HG02610 (cell line): ENCODE results near the gene NT5C.

Experiments
- ATAC-seq: cut with Tn5 transposase; IDR thresholded peaks from one replicate; pipeline ENCODE4 v1.9.1; 2021; ENCODE audit warnings: mild to moderate bottlenecking, moderate library complexity; ENCODE audit not compliant: unreplicated experiment

The NT5C gene

GRCh38 chr17:75124041-75124818, 7.3 kb downstream of the NT5C start:
- no peak for ATAC-seq

GRCh38 chr17:75118307-75118706, 13.2 kb downstream of the NT5C start:
- ATAC-seq = no peak

DNA sequence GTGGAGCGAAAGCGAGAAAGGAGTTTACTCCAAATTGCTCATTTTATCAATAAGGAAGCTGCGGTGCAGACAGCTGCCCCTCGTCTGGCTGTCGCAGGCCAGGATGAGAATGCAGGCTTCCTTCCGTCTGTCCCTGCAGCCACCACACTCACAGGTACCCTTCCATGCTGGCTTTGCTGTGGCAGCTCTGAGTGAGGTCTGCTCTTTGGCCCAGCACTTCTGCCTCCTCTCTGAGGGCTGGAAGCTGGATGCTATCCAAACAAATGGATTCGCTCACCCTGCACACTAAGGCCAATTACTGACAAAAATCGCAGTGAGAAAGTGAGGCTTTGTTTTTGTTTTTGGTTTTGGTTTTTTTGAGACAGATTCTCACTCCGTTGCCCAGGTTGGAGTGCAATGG, 14.8 kb downstream of the NT5C start:
- no peak for ATAC-seq

GRCh38 chr17:75115555-75115954, 16.0 kb downstream of the NT5C start:
- no peak for ATAC-seq

- ATAC-seq = no peak
Observed at GRCh38 chr17:75114552-75115314, 16.8 kb downstream of the NT5C start.

GRCh38 chr17:75113798-75114551, 17.6 kb downstream of the NT5C start:
- peak; percentile 27 for ATAC-seq

DNA sequence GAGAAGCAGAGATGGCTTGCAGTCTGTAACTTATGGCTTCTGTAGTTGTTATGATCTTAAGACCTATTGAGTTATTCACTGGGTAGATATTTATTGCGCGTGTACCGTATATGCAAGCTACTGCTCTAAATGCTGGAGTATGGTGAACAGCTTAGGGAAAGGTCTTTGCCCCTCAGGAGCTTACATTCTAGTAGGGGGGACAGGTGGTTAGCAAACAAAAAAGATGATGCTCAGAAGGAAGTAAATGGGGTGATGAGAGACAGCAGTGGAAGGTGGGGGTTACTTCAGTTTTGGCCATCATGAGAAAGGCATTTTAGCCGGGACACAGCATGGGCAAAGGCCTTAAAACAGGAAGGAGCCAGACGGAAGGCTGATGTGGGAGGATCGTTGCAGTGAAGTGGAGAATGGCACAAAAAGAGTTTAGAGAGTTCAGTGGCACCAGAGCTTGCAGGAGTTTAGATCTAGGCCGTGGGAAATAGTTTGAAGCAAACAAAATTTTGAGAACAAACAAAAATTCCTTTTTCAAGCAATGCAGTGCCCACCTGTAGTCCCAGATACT, 19.7 kb downstream of the NT5C start:
- no peak for ATAC-seq

- ATAC-seq = no peak
Observed at GRCh38 chr17:75110234-75110937, 21.2 kb downstream of the NT5C start.

DNA sequence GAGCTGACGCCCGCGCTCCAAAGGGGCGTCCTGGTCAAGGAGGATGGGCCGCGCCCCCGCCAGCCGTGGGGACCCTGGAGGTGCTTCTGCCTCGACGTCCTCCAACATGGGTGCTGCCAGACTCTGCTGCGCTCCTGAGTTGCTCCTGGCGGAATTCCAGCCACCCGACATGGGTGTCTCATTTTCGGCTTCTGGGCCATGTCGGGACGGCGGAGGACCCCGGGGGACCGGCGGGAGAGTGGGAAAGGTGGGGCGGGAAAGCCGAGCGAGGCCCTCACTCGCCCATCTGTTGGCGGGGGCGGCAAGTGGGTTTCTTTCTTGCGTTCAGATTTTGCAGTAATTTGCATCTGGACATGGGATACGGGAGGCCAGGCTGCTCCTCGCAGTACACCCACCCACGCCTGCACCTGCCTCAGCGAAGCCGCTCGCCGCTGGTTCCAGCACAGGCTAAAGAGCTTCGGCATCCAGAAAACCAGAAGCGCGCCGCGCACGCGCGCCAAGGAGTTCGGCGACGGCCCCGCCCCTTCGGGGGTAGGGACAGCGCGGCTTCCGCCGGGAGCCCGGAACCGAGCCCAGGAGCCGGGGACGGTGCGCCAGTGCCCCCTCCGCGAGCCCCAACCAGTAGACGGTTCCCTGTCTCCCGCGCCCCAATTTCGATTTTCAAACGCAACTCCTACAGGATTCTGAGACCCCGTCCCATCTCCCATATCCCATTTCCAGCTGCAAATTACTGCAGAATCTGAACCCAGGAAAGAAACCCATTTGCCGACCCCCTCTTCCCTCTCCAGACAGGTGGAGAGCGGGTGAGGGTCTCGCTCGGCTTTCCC, 21.9 kb downstream of the NT5C start, which contains the start of gene ARMC7:
ARMC7 (plus strand) TSS at position 563 of the 827 bp plus-strand sequence. CDS start 320 bp downstream, outside the sequence.
- peak; percentile 69 for ATAC-seq

- ATAC-seq = no peak
Observed at GRCh38 chr17:75109046-75109406, 22.5 kb downstream of the NT5C start.

GRCh38 chr17:75108193-75108592, 23.3 kb downstream of the NT5C start:
- no peak for ATAC-seq

GRCh38 chr17:75105126-75106080, 26.1 kb downstream of the NT5C start:
- no peak for ATAC-seq

DNA sequence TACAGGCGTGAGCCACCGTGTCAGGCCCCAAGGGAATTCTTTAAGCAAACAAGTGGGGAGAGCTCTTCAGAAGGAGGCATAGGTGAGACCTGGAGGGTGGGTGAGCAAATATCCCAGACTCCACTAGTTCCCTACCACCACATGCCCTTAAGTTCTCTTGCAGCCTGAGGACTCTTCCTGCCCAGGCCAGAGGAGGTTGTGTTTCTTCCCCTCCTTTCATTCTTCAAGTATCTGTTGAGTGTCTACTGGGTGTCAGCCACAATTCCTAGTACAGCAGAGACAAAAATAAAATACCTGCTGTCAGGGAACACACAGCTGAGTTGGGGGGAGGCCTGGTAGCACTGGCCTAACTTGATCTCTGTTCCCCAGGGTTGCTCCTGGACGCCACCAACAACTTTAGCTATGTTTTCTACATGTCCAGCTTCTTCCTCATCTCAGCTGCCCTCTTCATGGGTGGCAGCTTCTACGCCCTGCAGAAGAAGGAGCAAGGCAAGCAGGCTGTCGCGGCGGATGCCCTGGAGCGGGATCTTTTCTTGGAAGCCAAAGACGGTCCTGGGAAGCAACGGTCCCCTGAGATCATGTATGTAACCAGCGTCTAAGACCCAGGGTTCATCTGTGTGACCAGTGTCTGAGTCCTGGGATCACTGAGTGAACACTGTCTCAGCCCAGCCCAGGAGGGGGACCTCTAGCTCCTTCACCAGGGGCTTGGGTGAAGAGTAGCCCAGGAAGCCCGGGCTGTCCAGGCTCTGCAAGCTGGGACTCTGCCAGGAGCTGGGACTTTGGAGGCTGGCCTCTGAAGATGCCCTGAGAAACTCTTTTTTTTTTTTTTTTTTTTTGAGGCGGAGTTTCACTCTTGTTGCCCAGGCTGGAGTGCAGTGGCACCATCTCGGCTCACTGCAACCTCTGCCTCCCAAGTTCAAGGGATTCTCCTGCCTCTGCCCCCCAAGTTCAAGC, 27.7 kb downstream of the NT5C start:
- no peak for ATAC-seq

DNA sequence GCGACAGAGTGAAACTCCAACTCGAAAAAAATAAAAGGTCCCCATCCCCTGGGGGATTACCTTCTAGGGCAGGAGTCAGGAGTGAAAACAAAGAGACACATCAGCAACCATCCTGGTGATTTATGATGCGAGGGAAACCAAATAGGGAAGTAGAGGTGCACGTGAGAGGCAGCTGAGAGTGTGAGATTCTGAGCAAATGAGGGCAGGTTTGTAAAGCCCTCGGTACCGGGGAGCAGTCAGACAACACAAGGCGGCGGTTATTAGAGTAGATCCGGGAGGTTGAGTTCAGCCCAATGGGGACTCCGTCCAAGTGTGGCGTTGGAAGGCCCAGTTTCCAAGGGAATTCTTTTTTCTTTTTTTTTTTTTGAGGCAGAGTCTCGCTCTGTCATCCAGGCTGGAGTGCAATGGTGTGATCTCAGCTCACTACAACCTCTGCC, 29.1 kb downstream of the NT5C start:
- ATAC-seq = no peak

DNA sequence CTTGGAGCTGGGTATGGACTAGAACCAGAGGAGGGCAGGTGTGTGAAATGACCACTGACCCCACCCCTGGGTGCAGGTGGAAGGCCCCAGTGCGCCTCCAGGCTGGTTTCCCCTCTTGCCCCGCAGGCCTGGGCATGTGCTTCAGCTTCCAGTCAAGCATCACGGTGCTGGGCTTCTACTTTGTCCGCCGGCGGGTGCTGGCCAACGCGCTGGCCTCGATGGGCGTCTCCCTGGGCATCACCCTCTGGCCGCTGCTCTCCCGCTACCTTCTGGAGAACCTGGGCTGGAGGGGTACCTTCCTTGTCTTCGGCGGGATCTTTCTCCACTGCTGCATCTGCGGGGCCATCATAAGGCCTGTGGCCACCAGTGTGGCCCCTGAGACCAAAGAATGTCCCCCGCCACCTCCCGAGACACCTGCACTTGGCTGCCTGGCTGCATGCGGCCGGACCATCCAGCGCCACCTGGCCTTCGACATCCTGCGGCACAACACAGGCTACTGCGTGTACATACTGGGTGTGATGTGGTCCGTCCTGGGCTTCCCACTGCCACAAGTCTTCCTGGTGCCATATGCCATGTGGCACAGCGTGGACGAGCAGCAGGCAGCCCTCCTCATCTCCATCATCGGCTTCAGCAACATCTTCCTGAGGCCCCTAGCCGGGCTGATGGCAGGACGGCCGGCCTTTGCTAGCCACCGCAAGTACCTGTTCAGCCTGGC, 31.5 kb downstream of the NT5C start:
- ATAC-seq = no peak

- ATAC-seq = no peak
Observed at GRCh38 chr17:75098861-75099260, 32.7 kb downstream of the NT5C start.

DNA sequence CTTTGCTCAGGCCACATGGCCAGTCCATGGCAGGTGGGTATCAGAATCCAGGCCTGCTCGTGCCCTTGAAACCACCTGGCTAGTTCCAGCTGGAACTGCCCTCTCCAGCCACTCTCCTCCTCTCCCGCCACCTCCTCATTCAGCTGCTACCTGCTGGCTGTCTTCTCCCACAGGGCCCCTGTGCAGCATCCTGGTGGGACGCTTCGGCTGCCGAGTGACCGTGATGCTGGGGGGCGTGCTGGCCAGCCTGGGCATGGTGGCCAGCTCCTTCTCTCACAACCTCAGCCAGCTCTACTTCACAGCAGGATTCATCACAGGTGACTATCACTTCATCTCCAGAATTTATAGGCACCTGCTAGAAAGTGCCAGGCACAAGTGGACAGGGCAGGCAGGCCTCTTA, 33.7 kb downstream of the NT5C start:
- ATAC-seq = no peak
